ENCODE results near the gene BICC1. TPM values are rescaled to one million over a fixed set of nuclear protein-coding genes. Genes with fewer than 3 reads are reported as not detected.
A peak's percentile ranks its signal among the peaks of the same experiment; 100 is the strongest.

BICC1 gene
- total RNA-seq, 1 donor from 2014 or later = 2.4 TPM

DNA sequence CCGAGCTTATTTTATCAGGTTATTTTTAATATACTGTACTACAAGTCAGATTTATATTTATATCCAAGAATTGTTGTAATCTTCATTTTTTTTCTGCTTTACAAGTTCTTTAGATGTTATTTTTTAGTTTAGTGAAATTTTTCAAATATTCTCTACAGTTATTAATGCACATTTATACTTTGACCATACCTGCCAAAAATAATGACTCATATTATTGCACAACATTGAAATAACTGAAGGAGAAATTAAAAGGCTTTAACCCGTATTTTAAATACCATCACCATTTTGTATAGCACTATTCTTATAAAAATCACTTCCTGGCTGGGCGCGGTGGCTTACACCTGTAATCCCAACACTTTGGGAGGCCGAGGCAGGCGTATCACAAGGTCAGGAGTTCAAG, 278.5 kb downstream of the BICC1 start:
- H3K9me3 Mint-ChIP-seq = no peaks in the 10 kb centered on the region

DNA sequence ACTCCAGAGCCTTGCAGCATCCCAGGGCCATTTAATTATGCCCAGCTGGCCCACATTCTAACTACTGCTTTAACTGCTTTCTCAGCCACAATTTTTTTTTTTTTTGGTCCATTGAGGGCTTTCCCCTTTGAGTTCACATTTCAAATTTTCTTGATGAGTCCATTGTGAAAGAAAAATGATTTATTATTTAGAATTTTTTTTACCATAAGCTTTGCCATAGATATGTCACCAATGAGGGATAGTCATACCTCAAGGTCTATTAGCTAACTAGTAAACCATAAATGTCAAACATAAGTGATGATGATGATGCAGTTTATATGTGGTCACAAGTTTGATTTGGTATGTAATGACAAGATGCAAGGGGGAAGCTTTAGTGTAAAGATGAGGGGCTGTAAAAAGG, 282.9 kb downstream of the BICC1 start:
- no peaks in the 10 kb centered on the region for H3K36me3 Mint-ChIP-seq (ENCODE audit: low read depth)
- TF ChIP-seq CTCF (conservative IDR thresholded peaks at IDR 0.05) = no peak
- DNase-seq (ENCODE audit: low read depth, low spot score) = no peak
- H3K9me3 Mint-ChIP-seq = no peaks in the 10 kb centered on the region
- H3K4me1 Mint-ChIP-seq = peaks cover 16% of the 10 kb centered on the region
- no peak overlapping the region for H3K27ac Mint-ChIP-seq (ENCODE audit: unreplicated experiment)
- no peaks in the 10 kb centered on the region for H3K27me3 Mint-ChIP-seq (ENCODE audit: low read depth)
- no peak overlapping the region for H3K4me3 Mint-ChIP-seq

More for the DNA sequence above, 278.5 kb downstream of the BICC1 start:
- Mint-ChIP-seq H3K4me1 (peaks cover 5% of the 10 kb centered on the region), H3K27me3 (ENCODE audit: low read depth) (no peaks in the 10 kb centered on the region), H3K27ac (ENCODE audit: unreplicated experiment) (no peak overlapping the region), H3K36me3 (ENCODE audit: low read depth) (no peaks in the 10 kb centered on the region), H3K4me3 (no peak overlapping the region)
- no peak for TF ChIP-seq CTCF (conservative IDR thresholded peaks at IDR 0.05)
- DNase-seq (ENCODE audit: low read depth, low spot score) = no peak

- Mint-ChIP-seq H3K27me3 (ENCODE audit: low read depth) (no peaks in the 10 kb centered on the region), H3K4me1 (peaks cover 16% of the 10 kb centered on the region), H3K27ac (ENCODE audit: unreplicated experiment) (no peak overlapping the region), H3K9me3 (no peaks in the 10 kb centered on the region), H3K4me3 (no peak overlapping the region), H3K36me3 (ENCODE audit: low read depth) (no peaks in the 10 kb centered on the region)
- peak; percentile 23 for DNase-seq (ENCODE audit: low read depth, low spot score)
- no peak for TF ChIP-seq CTCF (conservative IDR thresholded peaks at IDR 0.05)
These were observed 283.6 kb downstream of the BICC1 start for GRCh38 chr10:58796242-58796641.

DNA sequence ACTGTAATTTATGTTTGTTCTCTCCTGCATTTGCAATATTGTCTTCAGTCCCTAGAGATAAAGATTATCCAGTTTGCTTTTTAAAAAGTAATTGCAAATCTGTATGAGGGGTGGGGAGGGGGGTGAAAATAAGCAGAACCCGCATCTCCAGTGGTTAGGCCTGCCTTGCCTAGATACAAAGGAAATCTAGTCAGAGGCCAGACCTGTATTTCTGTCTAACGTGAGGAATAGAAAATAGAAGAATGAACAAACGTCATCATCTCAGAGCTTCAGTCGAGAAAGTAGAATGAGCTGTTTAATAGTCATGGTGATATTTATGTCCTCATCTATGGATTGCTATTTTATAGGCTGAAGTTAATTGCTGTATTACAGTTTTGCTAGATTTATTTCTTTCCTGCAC, 284.2 kb downstream of the BICC1 start:
- no peak overlapping the region for H3K4me3 Mint-ChIP-seq
- no peaks in the 10 kb centered on the region for H3K36me3 Mint-ChIP-seq (ENCODE audit: low read depth)
- no peaks in the 10 kb centered on the region for H3K9me3 Mint-ChIP-seq
- no peak for TF ChIP-seq CTCF (conservative IDR thresholded peaks at IDR 0.05)
- peaks cover 20% of the 10 kb centered on the region for H3K4me1 Mint-ChIP-seq
- no peaks in the 10 kb centered on the region for H3K27me3 Mint-ChIP-seq (ENCODE audit: low read depth)
- H3K27ac Mint-ChIP-seq (ENCODE audit: unreplicated experiment) = no peak overlapping the region
- DNase-seq (ENCODE audit: low read depth, low spot score) = no peak

GRCh38 chr10:58797356-58797755, 284.7 kb downstream of the BICC1 start:
- Mint-ChIP-seq H3K4me1 (peaks cover 26% of the 10 kb centered on the region), H3K36me3 (ENCODE audit: low read depth) (no peaks in the 10 kb centered on the region), H3K9me3 (no peaks in the 10 kb centered on the region), H3K27ac (ENCODE audit: unreplicated experiment) (no peak overlapping the region), H3K4me3 (no peak overlapping the region), H3K27me3 (ENCODE audit: low read depth) (no peaks in the 10 kb centered on the region)
- DNase-seq (ENCODE audit: low read depth, low spot score) = no peak
- TF ChIP-seq CTCF (conservative IDR thresholded peaks at IDR 0.05) = no peak

GRCh38 chr10:58802047-58802446, 289.4 kb downstream of the BICC1 start:
- H3K9me3 Mint-ChIP-seq = no peaks in the 10 kb centered on the region
- H3K27me3 Mint-ChIP-seq (ENCODE audit: low read depth) = no peaks in the 10 kb centered on the region

More at GRCh38 chr10:58802047-58802446, 289.4 kb downstream of the BICC1 start:
- Mint-ChIP-seq H3K36me3 (ENCODE audit: low read depth) (no peaks in the 10 kb centered on the region), H3K4me3 (no peak overlapping the region), H3K27ac (ENCODE audit: unreplicated experiment) (no peak overlapping the region), H3K4me1 (peaks cover 16% of the 10 kb centered on the region)
- DNase-seq (ENCODE audit: low read depth, low spot score) = no peak
- no peak for TF ChIP-seq CTCF (conservative IDR thresholded peaks at IDR 0.05)

Data from neural crest cell (in vitro differentiated cells).